ENCODE results near the gene EFCAB14. TPM values are rescaled to one million over a fixed set of nuclear protein-coding genes. Genes with fewer than 3 reads are reported as not detected.
A peak's percentile ranks its signal among the peaks of the same experiment; 100 is the strongest.

The EFCAB14 gene
- total and polyA plus RNA-seq, 9 of the 15 experiments (the other 6 are each of a cell fraction or from before 2014, with no cell fraction given) = 7.3 to 49.0 (median 37.3) TPM

- Histone ChIP-seq H3K4me3 (no peak overlapping the region), H3K9me3 (replicated peaks; ENCODE audit: control insufficient read depth, insufficient read depth, low read depth, low read length) (no peaks in the 10 kb centered on the region), H3K79me2 (ENCODE audit: control insufficient read depth, insufficient read depth, low read length) (no peaks in the 10 kb centered on the region), H3K4me2 (ENCODE audit: insufficient read depth, low read length) (no peak overlapping the region), H4K20me1 (replicated peaks; ENCODE audit: control insufficient read depth, insufficient read depth, low read length) (no peaks in the 10 kb centered on the region), H3K36me3 (ENCODE audit: control insufficient read depth, insufficient read depth, low read length) (peaks cover 28% of the 10 kb centered on the region), H3K9me1 (ENCODE audit: control insufficient read depth, insufficient read depth, low read length) (no peaks in the 10 kb centered on the region), H3K27me3 (ENCODE audit: control insufficient read depth in 2 of 2, insufficient read depth in 2 of 2, low read length in 2 of 2) (no peaks in the 10 kb centered on the region), H3K4me1 (replicated peaks in 1 of 2; ENCODE audit: control insufficient read depth in 2 of 2, insufficient read depth in 2 of 2, low read length in 2 of 2) (no peaks in the 10 kb centered on the region), H2AFZ (ENCODE audit: low read depth, low read length) (no peak overlapping the region), H3K9ac (ENCODE audit: insufficient read depth in 1 of 2, low read depth in 2 of 2, low read length in 2 of 2) (no peak overlapping the region), H3K27ac (ENCODE audit: extremely low read depth, low read depth, low read length) (no peak overlapping the region)
- TF ChIP-seq POU5F1 (IDR thresholded peaks at IDR 0.05; ENCODE audit: borderline replicate concordance, low read depth, low read length, partially characterized antibody) = no peak
- POLR2A ChIA-PET = interaction anchor here (0.8 to 1.3 kb wide), 4 partner anchors 9 to 19 kb away, joined by 3 to 4 read pairs (median 4); no protein-coding TSS in a partner anchor
- FAIRE-seq (no peak), ATAC-seq (no peak), DNase-seq (ENCODE audit: extremely low read depth in 1 of 4, low spot score in 3 of 4) (no peak)
- WGBS (ENCODE audit: insufficient coverage, low coverage, missing lambda C conversion rate) = 76% methylated on average over 2 of the region's 2 CpGs
- in situ Hi-C loops (cut with MboI) (no loop called here), intact Hi-C loops (cut with micrococcal nuclease) (no loop called here)
- no TSS peak for BruUV-seq (replicated peaks)
- CTCF ChIA-PET (ENCODE audit: low intra/inter-chr PET ratio) = no interaction called here
Observed at GRCh38 chr1:46656643-46657042, 62.3 kb downstream of the EFCAB14 start.

- intact Hi-C loops (cut with micrococcal nuclease) (no loop called here), in situ Hi-C loops (cut with MboI) (no loop called here)
- FAIRE-seq (no peak), ATAC-seq (no peak), DNase-seq (ENCODE audit: extremely low read depth in 1 of 4, low spot score in 3 of 4) (no peak)
- no peaks in the 10 kb centered on the region for H3K9me1 ChIP-seq (ENCODE audit: control insufficient read depth, insufficient read depth, low read length)
- H3K27me3 ChIP-seq (ENCODE audit: control insufficient read depth in 2 of 2, insufficient read depth in 2 of 2, low read length in 2 of 2) = no peaks in the 10 kb centered on the region
- ChIA-PET POLR2A (interaction anchor here (1.1 to 1.3 kb wide), 2 partner anchors 10 to 11 kb away, joined by 4 read pairs; no protein-coding TSS in a partner anchor), CTCF (ENCODE audit: low intra/inter-chr PET ratio) (no interaction called here)
- peaks cover 28% of the 10 kb centered on the region for H3K36me3 ChIP-seq (ENCODE audit: control insufficient read depth, insufficient read depth, low read length)
- no peaks in the 10 kb centered on the region for H4K20me1 ChIP-seq (replicated peaks; ENCODE audit: control insufficient read depth, insufficient read depth, low read length)
- H3K9me3 ChIP-seq (replicated peaks; ENCODE audit: control insufficient read depth, insufficient read depth, low read depth, low read length) = no peaks in the 10 kb centered on the region
- no peaks in the 10 kb centered on the region for H3K4me1 ChIP-seq (replicated peaks in 1 of 2; ENCODE audit: control insufficient read depth in 2 of 2, insufficient read depth in 2 of 2, low read length in 2 of 2)
- TF ChIP-seq, protein P1, sequence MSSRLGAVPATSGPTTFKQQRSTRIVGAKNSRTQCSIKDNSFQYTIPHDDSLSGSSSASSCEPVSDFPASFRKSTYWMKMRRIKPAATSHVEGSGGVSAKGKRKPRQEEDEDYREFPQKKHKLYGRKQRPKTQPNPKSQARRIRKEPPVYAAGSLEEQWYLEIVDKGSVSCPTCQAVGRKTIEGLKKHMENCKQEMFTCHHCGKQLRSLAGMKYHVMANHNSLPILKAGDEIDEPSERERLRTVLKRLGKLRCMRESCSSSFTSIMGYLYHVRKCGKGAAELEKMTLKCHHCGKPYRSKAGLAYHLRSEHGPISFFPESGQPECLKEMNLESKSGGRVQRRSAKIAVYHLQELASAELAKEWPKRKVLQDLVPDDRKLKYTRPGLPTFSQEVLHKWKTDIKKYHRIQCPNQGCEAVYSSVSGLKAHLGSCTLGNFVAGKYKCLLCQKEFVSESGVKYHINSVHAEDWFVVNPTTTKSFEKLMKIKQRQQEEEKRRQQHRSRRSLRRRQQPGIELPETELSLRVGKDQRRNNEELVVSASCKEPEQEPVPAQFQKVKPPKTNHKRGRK (tag; IDR thresholded peaks at IDR 0.05) = no peak
- TF ChIP-seq NFE2L1 (tag; IDR thresholded peaks at IDR 0.05; ENCODE audit: borderline replicate concordance, low read depth) = no peak
- TF ChIP-seq CEBPB (tag; IDR thresholded peaks at IDR 0.05) = peak; percentile 66
- no peak for TF ChIP-seq CEBPG (CRISPR knock-in tag; IDR thresholded peaks at IDR 0.05)
- 0 out of 4 replicates have a peak, but pooled peaks of 1 of the 2 experiments have one; percentile 14 for TF ChIP-seq CEBPG (tag; conservative IDR thresholded peaks at IDR 0.05 in 1 of 2, IDR thresholded peaks at IDR 0.05 in 1 of 2)
- no peaks in the 10 kb centered on the region for H3K79me2 ChIP-seq (ENCODE audit: control insufficient read depth, insufficient read depth, low read length)
- no peak overlapping the region for H3K9ac ChIP-seq (ENCODE audit: insufficient read depth in 1 of 2, low read depth in 2 of 2, low read length in 2 of 2)
- BruUV-seq (replicated peaks) = no TSS peak
- no peak overlapping the region for H3K4me2 ChIP-seq (ENCODE audit: insufficient read depth, low read length)
- H3K4me3 ChIP-seq = no peak overlapping the region
- H3K27ac ChIP-seq (ENCODE audit: extremely low read depth, low read depth, low read length) = no peak overlapping the region
- no peak overlapping the region for H2AFZ ChIP-seq (ENCODE audit: low read depth, low read length)
Observed at GRCh38 chr1:46655848-46656247, 63.1 kb downstream of the EFCAB14 start.

Measured in K562 (cell line).